Pancreas (tissue), 10 donors: ENCODE results near the gene DDX10. TPM values are rescaled to one million over a fixed set of nuclear protein-coding genes. Genes with fewer than 3 reads are reported as not detected.

Source experiments
- ATAC-seq, 4 donors: fragments of 200-7000 bp; cut with Tn5 transposase; one replicate each; pipeline versions ENCODE4 v1.8.0 to v1.9.1; 2020; ENCODE audit warnings: mild to moderate bottlenecking in 4 of 4, moderate library complexity in 4 of 4
- DNase-seq, 6 donors: peaks; one replicate each; pipeline ENCODE4 v3.0.0-alpha.2; 2020
- FAIRE-seq: peaks from 2 replicates; lab custom pipeline; 2012; peaks lifted over from hg19 to GRCh38; lab: Jason Lieb, UNC
- H3K27ac ChIP-seq, 4 donors: fragments of 200-600 bp; sonication (generic); 1 replicate in 3 of 4; 2 replicates in 1 of 4; pipeline versions ENCODE4 v1.5.0 to v1.8.0; 2020
- H3K27me3 ChIP-seq, 4 donors: fragments of 200-600 bp; one replicate each; pipeline ENCODE4 v1.8.0; 2021
- H3K36me3 ChIP-seq, 3 donors: fragments of 200-600 bp; sonication (generic) in 1 of 3; one replicate each; pipeline versions ENCODE4 v1.5.0 to v1.8.0; 2020 to 2021
- H3K4me1 ChIP-seq, 3 donors: fragments of 200-600 bp; one replicate each; pipeline ENCODE4 v1.8.0; 2021
- H3K4me3 ChIP-seq, 4 donors: fragments of 200-600 bp; sonication (generic) in 2 of 4; one replicate each; pipeline versions ENCODE4 v1.5.0 to v1.8.0; 2020 to 2021
- H3K9me3 ChIP-seq, 4 donors: fragments of 200-600 bp; one replicate each; pipeline ENCODE4 v1.8.0; 2021
- CTCF ChIP-seq, 4 donors: fragments of 200-600 bp; sonication (generic) in 3 of 4; IDR thresholded peaks; one replicate each; pipeline versions ENCODE4 v1.5.0 to v1.8.0; 2021; ENCODE audit warnings: antibody characterized with exemption in 4 of 4
- WGBS, 2 donors: extraction: QIAGEN DNeasy Blood & Tissue Kit; methylation state at CpG; one replicate each; pipeline ENCODE4 v1.1.7; 2013; 5-methylcytosine and 5-hydroxymethylcytosine counted together
- intact Hi-C, 3 donors: fragments of 100-400 bp; cut with DNase I; formaldehyde crosslinking; loops; one replicate each; pipeline versions ENCODE4 v1.11.1 to v1.14.2; 2022
- polyA plus RNA-seq, 2 donors: library from polyadenylated mRNA; stranded (reverse); fragments of 200-250 nt; gene quantifications; one replicate each; pipeline ENCODE4 v1.2.3, GENCODE V29; 2013
- total RNA-seq, 6 donors: library from RNA; stranded (reverse); fragmentation: NEBNext Ultra II Directional in 4 of 6; extraction: Animal tissue kit (Norgen Biotek cat#: 25700) in 4 of 6; gene quantifications; one replicate each; pipeline versions ENCODE4 v1.2.1 to v1.2.4, GENCODE V29; 2021 to 2023
- donor health status: healthy with polysubstance abuse.
- donor health status: DM: no; HTN: no; CAD: no; lungs with moderate emphysema.
- donor health status: DM: no; HTN: no; CAD: no.
- donor health status: control.
- donor health status: control.
- donor health status: Bipolar disorder and iron deficiency.
- donor health status: DM: yes; HTN: yes; CAD: no.
- donor health status: DM: no; HTN: no; CAD: no.
- donor health status: DM: no; HTN: no; CAD: no.
- donor health status: DM: yes; HTN: yes; CAD: no.

The DDX10 gene
- total and polyA plus RNA-seq, 8 donors: 10.9 to 18.4 (median 16.5) TPM

DNA sequence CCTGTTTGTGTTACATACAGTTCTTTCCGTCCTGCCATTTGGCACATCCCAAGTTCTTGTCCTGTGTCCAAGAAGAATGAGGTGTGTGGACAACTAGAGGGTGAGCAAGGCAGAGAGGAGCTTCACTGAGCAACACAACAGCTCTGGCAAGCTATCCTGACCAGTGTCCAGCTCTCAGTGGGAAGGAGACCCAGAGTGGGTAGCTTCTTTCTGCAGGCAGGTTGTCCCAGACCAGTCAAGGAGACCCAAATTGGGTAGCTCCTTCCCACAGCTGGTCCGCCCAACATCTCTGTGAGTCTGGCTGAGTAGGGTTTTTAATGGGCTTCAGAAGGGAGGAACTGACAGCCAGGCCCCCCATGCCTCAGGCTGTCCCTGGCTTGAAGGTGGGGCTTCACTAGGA lies 36.1 kb upstream of the DDX10 start:
- FAIRE-seq (no peak), ATAC-seq (no peak), DNase-seq (no peak)
- Histone ChIP-seq H3K9me3 (no peaks in the 10 kb centered on the region), H3K27me3 (no peaks in the 10 kb centered on the region), H3K4me1 (no peaks in the 10 kb centered on the region), H3K4me3 (no peak overlapping the region), H3K36me3 (no peaks in the 10 kb centered on the region), H3K27ac (no peak overlapping the region)
- 84 to 90% methylated on average over 2 of the region's 2 CpGs for WGBS, 2 donors
- intact Hi-C loops: no loop called here
- TF ChIP-seq CTCF (IDR thresholded peaks at IDR 0.05): no peak

- H3K27me3 ChIP-seq: no peaks in the 10 kb centered on the region
- no peak overlapping the region for H3K27ac ChIP-seq
- 81 to 89% methylated on average over 3 of the region's 3 CpGs for WGBS, 2 donors
- ATAC-seq (no peak), FAIRE-seq (no peak), DNase-seq (no peak)
- no peaks in the 10 kb centered on the region for H3K4me1 ChIP-seq
- TF ChIP-seq CTCF (IDR thresholded peaks at IDR 0.05): no peak
- H3K9me3 ChIP-seq: no peaks in the 10 kb centered on the region
- no peaks in the 10 kb centered on the region for H3K36me3 ChIP-seq
- intact Hi-C loops: no loop called here
- no peak overlapping the region for H3K4me3 ChIP-seq
These were observed 35.6 kb upstream of the DDX10 start for GRCh38 chr11:108629274-108629673.

DNA sequence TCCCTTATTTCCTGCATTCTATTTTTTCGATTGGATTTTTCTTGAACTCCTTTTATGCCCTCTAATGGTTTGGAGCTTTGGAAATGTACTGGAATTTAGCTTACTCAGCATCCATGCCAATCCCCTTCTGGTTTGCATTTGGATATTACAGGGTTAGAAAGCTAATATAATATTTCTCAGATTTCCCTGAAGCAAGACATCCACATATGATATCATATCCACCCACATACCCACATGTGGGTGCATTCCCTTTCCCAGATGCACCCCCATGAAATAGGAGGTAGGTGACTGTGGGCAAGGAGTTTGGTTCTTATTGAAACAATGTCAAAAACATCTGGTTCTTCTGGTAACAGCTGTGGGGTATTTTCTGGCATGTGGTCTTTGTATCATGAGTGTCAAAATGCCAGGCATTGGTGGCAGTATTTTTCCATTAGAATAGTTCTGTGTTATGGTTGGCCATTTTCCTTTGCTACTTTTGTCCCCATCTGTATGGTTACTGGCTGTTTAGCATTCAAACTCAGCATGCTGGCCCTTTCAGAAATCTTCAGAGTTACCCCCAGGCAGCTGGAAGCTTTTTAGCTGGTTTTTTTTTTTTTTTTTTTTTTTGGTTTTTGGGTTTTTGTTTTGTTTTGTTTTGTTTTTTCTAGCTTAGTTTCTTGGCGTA lies 32.7 kb upstream of the DDX10 start:
- TF ChIP-seq CTCF (IDR thresholded peaks at IDR 0.05): no peak
- H3K27ac ChIP-seq: no peak overlapping the region
- no peaks in the 10 kb centered on the region for H3K4me1 ChIP-seq
- H3K4me3 ChIP-seq: no peak overlapping the region
- intact Hi-C loops: no loop called here
- WGBS, 2 donors: 56 to 85% methylated on average over 2 of the region's 2 CpGs
- H3K9me3 ChIP-seq: no peaks in the 10 kb centered on the region
- H3K27me3 ChIP-seq: no peaks in the 10 kb centered on the region
- FAIRE-seq (no peak), DNase-seq (no peak), ATAC-seq (no peak)
- H3K36me3 ChIP-seq: no peaks in the 10 kb centered on the region

- ATAC-seq (no peak), FAIRE-seq (no peak), DNase-seq (no peak)
- Histone ChIP-seq H3K36me3 (no peaks in the 10 kb centered on the region), H3K9me3 (no peaks in the 10 kb centered on the region), H3K27me3 (no peaks in the 10 kb centered on the region), H3K27ac (no peak overlapping the region), H3K4me3 (no peak overlapping the region), H3K4me1 (no peaks in the 10 kb centered on the region)
- intact Hi-C loops: no loop called here
- no peak for TF ChIP-seq CTCF (IDR thresholded peaks at IDR 0.05)
These were observed 29.8 kb upstream of the DDX10 start for GRCh38 chr11:108635106-108635505.

DNA sequence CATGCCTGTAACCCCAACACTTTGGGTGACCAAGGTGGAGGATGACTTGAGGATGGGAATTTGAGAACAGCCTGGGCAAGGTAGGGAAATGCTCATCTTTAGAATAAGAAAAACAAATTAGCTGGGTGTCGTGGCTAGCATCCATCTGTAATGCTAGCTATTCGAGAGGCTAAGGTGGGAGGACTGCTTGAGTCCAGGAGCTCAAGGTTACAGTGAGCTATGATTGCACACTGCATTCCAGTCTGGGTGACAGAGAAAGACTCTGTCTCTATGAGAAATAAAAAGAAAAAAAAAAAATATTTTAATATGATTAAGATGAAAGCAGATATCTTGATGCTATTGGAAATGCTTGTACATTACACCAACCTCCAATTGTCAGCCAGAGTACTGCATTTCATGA lies 28.6 kb upstream of the DDX10 start:
- no peak for TF ChIP-seq CTCF (IDR thresholded peaks at IDR 0.05)
- H3K27ac ChIP-seq: no peak overlapping the region
- DNase-seq: no peak
- H3K36me3 ChIP-seq: no peaks in the 10 kb centered on the region
- WGBS, 2 donors: 50 to 53% methylated on average over 2 of the region's 2 CpGs
- no peak for FAIRE-seq
- no peak for ATAC-seq
- no peak overlapping the region for H3K4me3 ChIP-seq
- no peaks in the 10 kb centered on the region for H3K27me3 ChIP-seq
- H3K4me1 ChIP-seq: no peaks in the 10 kb centered on the region
- intact Hi-C loops: no loop called here
- H3K9me3 ChIP-seq: no peaks in the 10 kb centered on the region
